Endothelial cell of umbilical vein (primary cell): Measurements from ENCODE around the gene GTF3C1. TPM values are rescaled to one million over a fixed set of nuclear protein-coding genes. Genes with fewer than 3 reads are reported as not detected.

ENCODE experiments used
- BruUV-seq: library from RNA; stranded (reverse); fragments of 400-500 nt; replicated peaks from 2 replicates; lab custom pipeline; 2021; lab: Mats Ljungman, UMichigan
- CTCF ChIA-PET: fragments of 300-600, 350-600 bp; sonication (Branson Sonifier 250); formaldehyde crosslinking; loops from one replicate; lab custom pipeline; 2021; ENCODE audit warnings: antibody characterized with exemption, inconsistent platforms; lab: Charles Lee
- POLR2A ChIA-PET: fragments of 300-600, 350-600 bp; sonication (Branson Sonifier 250); formaldehyde crosslinking; loops from one replicate; lab custom pipeline; 2021; ENCODE audit warnings: antibody characterized with exemption, inconsistent platforms; lab: Charles Lee
- DNase-seq: peaks from one replicate; pipeline ENCODE4 v3.0.0-alpha.2; 2011; ENCODE audit warnings: low read depth, low spot score
- FAIRE-seq: peaks from 2 replicates; lab custom pipeline; 2011; peaks lifted over from hg19 to GRCh38; lab: Jason Lieb, UNC
- H2AFZ ChIP-seq: 2 replicates; pipeline ENCODE4 v1.6.0; 2012; ENCODE audit warnings: low read depth, low read length, control low read depth, inconsistent platforms
- H3K27ac ChIP-seq: 2 replicates; pipeline ENCODE4 v1.5.1; 2011; ENCODE audit warnings: low read depth, mild to moderate bottlenecking, control low read depth, low read length, moderate library complexity; ENCODE audit not compliant: insufficient read depth
- H3K27me3 ChIP-seq, 2 experiments: 2 replicates each; pipeline versions ENCODE4 v1.6.0 to v1.6.1; 2011; ENCODE audit warnings: low read length in 2 of 2, mixed read lengths in 1 of 2; ENCODE audit not compliant: control insufficient read depth in 2 of 2, insufficient read depth in 2 of 2
- H3K36me3 ChIP-seq, 2 experiments: 2 replicates in 1 of 2; 3 replicates in 1 of 2; pipeline ENCODE4 v1.5.1; 2011; ENCODE audit warnings: low read length in 2 of 2, mild to moderate bottlenecking in 1 of 2, moderate library complexity in 1 of 2; ENCODE audit not compliant: control insufficient read depth in 2 of 2, insufficient read depth in 2 of 2; ENCODE audit errors: extremely low read depth in 1 of 2
- H3K4me1 ChIP-seq: 3 replicates; pipeline ENCODE4 v1.5.1; 2011; ENCODE audit warnings: mild to moderate bottlenecking, low read length; ENCODE audit not compliant: control insufficient read depth, insufficient read depth; ENCODE audit errors: extremely low read depth
- H3K4me2 ChIP-seq: 2 replicates; pipeline ENCODE4 v1.6.1; 2011; ENCODE audit warnings: low read length, control low read depth, mixed read lengths; ENCODE audit not compliant: insufficient read depth
- H3K4me3 ChIP-seq, 3 experiments: fragments of 200-600 bp in 1 of 3; sonication (generic), shearing (Covaris generic) in 1 of 3; replicated peaks in 1 of 3; 2 replicates each; pipeline ENCODE4 v1.5.1; 2011 to 2016; ENCODE audit warnings: control low read depth in 3 of 3, low read length in 3 of 3, mild to moderate bottlenecking in 2 of 3, inconsistent platforms in 1 of 3, low read depth in 1 of 3, moderate library complexity in 1 of 3; ENCODE audit not compliant: insufficient read depth in 1 of 3
- H3K79me2 ChIP-seq: 2 replicates; pipeline ENCODE4 v1.6.0; 2012; ENCODE audit warnings: low read length, inconsistent platforms; ENCODE audit not compliant: control insufficient read depth, insufficient read depth
- H3K9ac ChIP-seq: replicated peaks from 2 replicates; pipeline ENCODE3; 2011; ENCODE audit warnings: low read length, control low read depth; ENCODE audit not compliant: insufficient read depth; ENCODE audit errors: extremely low read depth
- H3K9me1 ChIP-seq: replicated peaks from 3 replicates; pipeline ENCODE4 v1.6.0; 2011; ENCODE audit warnings: mild to moderate bottlenecking, low read length; ENCODE audit not compliant: control insufficient read depth, insufficient read depth; ENCODE audit errors: extremely low read depth
- H3K9me3 ChIP-seq: replicated peaks from 2 replicates; pipeline ENCODE4 v1.5.1; 2012; ENCODE audit warnings: low read length, inconsistent platforms; ENCODE audit not compliant: control insufficient read depth, insufficient read depth
- H4K20me1 ChIP-seq: replicated peaks from 2 replicates; pipeline ENCODE3; 2011; ENCODE audit warnings: mild to moderate bottlenecking, low read length; ENCODE audit not compliant: control insufficient read depth, insufficient read depth; ENCODE audit errors: extremely low read depth
- CTCF ChIP-seq, 2 donors: IDR thresholded peaks; 1 replicate in 1 of 2; 2 replicates in 1 of 2; pipeline ENCODE4 v1.5.1; 2011; ENCODE audit warnings: low read length in 2 of 2, mild to moderate bottlenecking in 2 of 2, moderate library complexity in 2 of 2, control low read depth in 1 of 2, inconsistent platforms in 1 of 2, low read depth in 1 of 2; ENCODE audit not compliant: insufficient read depth in 1 of 2; ENCODE audit errors: extremely low read depth in 1 of 2
- EZH2 ChIP-seq: IDR thresholded peaks from 2 replicates; pipeline ENCODE4 v1.6.1; 2012; ENCODE audit warnings: borderline replicate concordance, low read depth, mild to moderate bottlenecking, moderate library complexity, low read length, inconsistent platforms; ENCODE audit not compliant: severe bottlenecking
- FOS ChIP-seq: IDR thresholded peaks from 2 replicates; pipeline ENCODE4 v1.6.1; 2011; ENCODE audit warnings: mild to moderate bottlenecking, low read length, moderate library complexity, borderline replicate concordance; ENCODE audit not compliant: insufficient read depth
- GATA2 ChIP-seq: IDR thresholded peaks from 2 replicates; pipeline ENCODE4 v1.7.0; 2011; ENCODE audit warnings: low read depth, mild to moderate bottlenecking, moderate library complexity, mixed read lengths, low read length; ENCODE audit not compliant: insufficient read length, insufficient read depth
- JUN ChIP-seq: IDR thresholded peaks from 2 replicates; pipeline ENCODE4 v1.6.1; 2011; ENCODE audit warnings: borderline replicate concordance, low read depth; ENCODE audit not compliant: insufficient read length, insufficient read depth
- MYC ChIP-seq: IDR thresholded peaks from one replicate; pipeline ENCODE4 v1.6.1; 2011; ENCODE audit warnings: mild to moderate bottlenecking, low read depth, low read length
- POLR2A ChIP-seq: IDR thresholded peaks from 2 replicates; pipeline ENCODE4 v1.6.1; 2012; ENCODE audit warnings: low read depth, mild to moderate bottlenecking, control low read depth, low read length
- POLR2AphosphoS5 ChIP-seq: IDR thresholded peaks from 2 replicates; pipeline ENCODE4 v1.6.1; 2012; ENCODE audit warnings: low read depth, mild to moderate bottlenecking, control low read depth, low read length, moderate library complexity; ENCODE audit not compliant: insufficient read depth
- dilution Hi-C: fragments of 300-500 bp; cut with MboI; formaldehyde crosslinking; loops from one replicate; pipeline ENCODE4 v1.15.0; 2019; ENCODE audit warnings: low sequenced_read_pairs; ENCODE audit not compliant: extremely low pct_ligation_motif_present
- intact Hi-C: fragments of 100-400 bp; cut with micrococcal nuclease; formaldehyde crosslinking; loops from one replicate; pipeline ENCODE4 v1.10.0; 2022
- polyA plus RNA-seq, 4 experiments: library from polyadenylated mRNA; depleted of rRNA in 3 of 4; stranded (reverse) in 3 of 4; unstranded in 1 of 4; fragments of >200 nt; gene quantifications; 2 replicates each; pipeline versions ENCODE4 v1.2.1 to v1.2.3, GENCODE V29; 2011 to 2012; ENCODE audit warnings: missing spikeins in 1 of 4
- total RNA-seq: library from RNA; stranded (reverse); gene quantifications from 2 replicates; pipeline ENCODE4 v1.2.3, GENCODE V29; 2021
- TF ChIP-seq, protein P1 (sequence below): IDR thresholded peaks from 2 replicates; pipeline ENCODE4 v1.6.1; 2011; ENCODE audit not compliant: insufficient read depth, insufficient read length

GTF3C1 gene
- total and polyA plus RNA-seq, 2 donors (not counting 3 experiments of a cell fraction or from before 2014, with no cell fraction given): 58.1 to 86.1 TPM

DNA sequence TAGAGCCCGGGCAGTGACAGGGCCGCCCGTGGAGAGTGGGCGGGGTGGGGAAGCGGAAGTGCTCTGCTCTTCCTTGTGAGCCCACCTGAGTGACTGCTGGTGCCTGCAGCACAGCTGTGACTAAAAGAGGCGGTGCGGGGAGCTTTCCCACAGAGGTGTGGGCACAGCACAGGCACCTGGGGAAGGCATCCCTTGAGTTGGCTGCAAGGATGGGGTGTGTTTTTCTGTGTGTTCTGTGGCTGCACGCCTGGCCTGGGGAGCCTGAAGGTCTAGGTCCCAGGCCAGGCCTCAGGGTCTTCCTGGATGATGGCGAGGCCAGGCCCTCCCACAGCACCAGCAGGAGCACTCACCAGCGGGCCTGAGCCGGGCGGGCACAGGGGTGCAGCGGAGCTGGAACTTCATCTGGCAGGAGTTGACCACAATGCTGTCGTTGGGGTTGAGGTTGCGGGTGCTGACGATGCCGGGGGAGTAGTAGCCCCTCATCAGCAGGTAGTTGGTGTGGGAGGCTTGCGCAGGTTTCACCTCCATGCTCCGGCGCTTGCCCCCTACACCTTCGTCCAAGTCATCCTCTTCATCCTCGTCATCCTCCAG lies 80.7 kb downstream of the GTF3C1 start:
- Histone ChIP-seq H3K27ac (no peak overlapping the region), H3K79me2 (no peaks in the 10 kb centered on the region), H3K36me3 (peaks cover 32 to 45% of the 10 kb centered on the region in 2 experiments), H3K9ac (no peak overlapping the region), H3K4me2 (no peak overlapping the region), H3K9me3 (no peaks in the 10 kb centered on the region), H3K4me3 (no peak overlapping the region), H3K27me3 (no peaks in the 10 kb centered on the region), H4K20me1 (no peaks in the 10 kb centered on the region), H3K4me1 (peaks cover 17% of the 10 kb centered on the region), H3K9me1 (no peaks in the 10 kb centered on the region), H2AFZ (no peak overlapping the region)
- no peak for DNase-seq
- CTCF ChIA-PET: no interaction called here
- POLR2A ChIA-PET: no interaction called here
- dilution Hi-C loops: no loop called here
- TF ChIP-seq GATA2: no peak
- TF ChIP-seq POLR2A: no peak
- TF ChIP-seq FOS: no peak
- TF ChIP-seq POLR2AphosphoS5: no peak
- TF ChIP-seq EZH2: no peak
- TF ChIP-seq JUN: no peak
- TF ChIP-seq, protein P1, sequence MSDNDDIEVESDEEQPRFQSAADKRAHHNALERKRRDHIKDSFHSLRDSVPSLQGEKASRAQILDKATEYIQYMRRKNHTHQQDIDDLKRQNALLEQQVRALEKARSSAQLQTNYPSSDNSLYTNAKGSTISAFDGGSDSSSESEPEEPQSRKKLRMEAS: no peak
- TF ChIP-seq CTCF (IDR thresholded peaks at IDR 0.05; ENCODE audit: extremely low read depth in 1 of 2, insufficient read depth in 1 of 2, low read depth in 1 of 2, low read length in 2 of 2): no peak
- no peak for TF ChIP-seq MYC
- no TSS peak for BruUV-seq
- FAIRE-seq: no peak
- intact Hi-C loops: no loop called here
